Urinary bladder (tissue), 4 donors: ENCODE measurements around the gene POLR3A. TPM values are rescaled to one million over a fixed set of nuclear protein-coding genes. Genes with fewer than 3 reads are reported as not detected.
"Not testable (repeated sequence)": the region's sequence is repeated elsewhere in the genome, so short reads cannot be mapped to it uniquely, and the experiment has no call there.

ENCODE experiments used
- DNase-seq: peaks from one replicate; pipeline ENCODE4 v3.0.0-alpha.2; 2015; ENCODE audit errors: extremely low spot score
- H3K27ac ChIP-seq: one replicate; pipeline ENCODE4 v1.5.1; 2013; ENCODE audit warnings: low read depth, mild to moderate bottlenecking, moderate library complexity
- H3K36me3 ChIP-seq: one replicate; pipeline ENCODE4 v1.6.1; 2013; ENCODE audit warnings: mild to moderate bottlenecking, moderate library complexity; ENCODE audit not compliant: insufficient read depth
- H3K4me1 ChIP-seq: one replicate; pipeline ENCODE4 v1.6.1; 2013; ENCODE audit warnings: mild to moderate bottlenecking, moderate library complexity; ENCODE audit not compliant: insufficient read depth
- H3K4me3 ChIP-seq: one replicate; pipeline ENCODE4 v1.5.1; 2013; ENCODE audit warnings: low read depth, low read length
- WGBS: extraction: QIAGEN DNeasy Blood & Tissue Kit; methylation state at CpG from one replicate; pipeline ENCODE4 v1.1.7; 2013; 5-methylcytosine and 5-hydroxymethylcytosine counted together
- polyA plus RNA-seq: library from polyadenylated mRNA; stranded (reverse); fragments of 200-250 nt; gene quantifications from one replicate; pipeline ENCODE4 v1.2.3, GENCODE V29; 2013
- total RNA-seq: library from RNA; depleted of rRNA; stranded (reverse); fragments of >200 nt; gene quantifications from one replicate; pipeline ENCODE4 v1.2.3, GENCODE V29; 2014
- donor health status: healthy with polysubstance abuse.
- donor health status: healthy.

POLR3A gene
- total and polyA plus RNA-seq, 2 donors: 5.8 to 14.5 TPM

- not testable (repeated sequence) for H3K27ac ChIP-seq, H3K4me1 ChIP-seq, DNase-seq, H3K4me3 ChIP-seq
- H3K36me3 ChIP-seq: peaks cover 11% of the 10 kb centered on the region
- 97% methylated on average over 5 of the region's 5 CpGs for WGBS
Measured at GRCh38 chr10:77998780-77999179, 30.5 kb downstream of the POLR3A start.

GRCh38 chr10:77993620-77994019 lies 35.7 kb downstream of the POLR3A start:
- no peaks in the 10 kb centered on the region for H3K4me1 ChIP-seq
- DNase-seq: no peak
- 89% methylated on average over 3 of the region's 3 CpGs for WGBS
- peaks cover 3% of the 10 kb centered on the region for H3K36me3 ChIP-seq
- H3K4me3 ChIP-seq: no peak overlapping the region
- H3K27ac ChIP-seq: no peak overlapping the region

- no peak overlapping the region for H3K27ac ChIP-seq
- 78% methylated on average over 11 of the region's 11 CpGs for WGBS
- DNase-seq: no peak
- H3K4me1 ChIP-seq: no peaks in the 10 kb centered on the region
- no peak overlapping the region for H3K4me3 ChIP-seq
- peaks cover 7% of the 10 kb centered on the region for H3K36me3 ChIP-seq
Measured at GRCh38 chr10:77989081-77989724, 40.1 kb downstream of the POLR3A start.

GRCh38 chr10:77987671-77988255 lies 41.6 kb downstream of the POLR3A start:
- no peak overlapping the region for H3K4me3 ChIP-seq
- no peak for DNase-seq
- 90% methylated on average over 7 of the region's 7 CpGs for WGBS
- H3K27ac ChIP-seq: no peak overlapping the region
- H3K4me1 ChIP-seq: no peaks in the 10 kb centered on the region
- peaks cover 5% of the 10 kb centered on the region for H3K36me3 ChIP-seq

- 86% methylated on average over 4 of the region's 4 CpGs for WGBS
- Histone ChIP-seq H3K36me3 (peaks cover 8% of the 10 kb centered on the region), H3K27ac (no peak overlapping the region)
Measured at GRCh38 chr10:77984986-77985385, 44.3 kb downstream of the POLR3A start.

GRCh38 chr10:77983384-77984341 lies 45.7 kb downstream of the POLR3A start:
- 64% methylated on average over 16 of the region's 16 CpGs for WGBS
- no peaks in the 10 kb centered on the region for H3K4me1 ChIP-seq
- no peak for DNase-seq
- H3K4me3 ChIP-seq: no peak overlapping the region
- peaks cover 12% of the 10 kb centered on the region for H3K36me3 ChIP-seq
- H3K27ac ChIP-seq: no peak overlapping the region

More at GRCh38 chr10:77984986-77985385, 44.3 kb downstream of the POLR3A start:
- Histone ChIP-seq H3K4me3 (no peak overlapping the region), H3K4me1 (no peaks in the 10 kb centered on the region)
- no peak for DNase-seq

GRCh38 chr10:77981281-77981680 lies 48.0 kb downstream of the POLR3A start:
- peaks cover 10% of the 10 kb centered on the region for H3K36me3 ChIP-seq
- WGBS: 94% methylated on average over 13 of the region's 13 CpGs
- DNase-seq: no peak

GRCh38 chr10:77979221-77979620 lies 50.1 kb downstream of the POLR3A start:
- Histone ChIP-seq H3K36me3 (peaks cover 7% of the 10 kb centered on the region), H3K27ac (no peak overlapping the region), H3K4me1 (no peaks in the 10 kb centered on the region), H3K4me3 (no peak overlapping the region)
- no peak for DNase-seq
- 96% methylated on average over 10 of the region's 10 CpGs for WGBS

More at GRCh38 chr10:77981281-77981680, 48.0 kb downstream of the POLR3A start:
- Histone ChIP-seq H3K27ac (no peak overlapping the region), H3K4me1 (no peaks in the 10 kb centered on the region), H3K4me3 (no peak overlapping the region)

GRCh38 chr10:77978360-77978759 lies 51.0 kb downstream of the POLR3A start:
- Histone ChIP-seq H3K4me1 (no peaks in the 10 kb centered on the region), H3K27ac (no peak overlapping the region), H3K4me3 (no peak overlapping the region), H3K36me3 (peaks cover 7% of the 10 kb centered on the region)
- 92% methylated on average over 6 of the region's 6 CpGs for WGBS
- DNase-seq: no peak

- 95% methylated on average over 3 of the region's 3 CpGs for WGBS
- no peak for DNase-seq
- no peaks in the 10 kb centered on the region for H3K4me1 ChIP-seq
Measured at GRCh38 chr10:77977934-77978333, 51.4 kb downstream of the POLR3A start.

GRCh38 chr10:77977016-77977415 lies 52.3 kb downstream of the POLR3A start:
- no peaks in the 10 kb centered on the region for H3K4me1 ChIP-seq
- peaks cover 7% of the 10 kb centered on the region for H3K36me3 ChIP-seq
- WGBS: 77% methylated on average over 7 of the region's 7 CpGs
- H3K27ac ChIP-seq: no peak overlapping the region
- no peak for DNase-seq
- H3K4me3 ChIP-seq: no peak overlapping the region

More at GRCh38 chr10:77977934-77978333, 51.4 kb downstream of the POLR3A start:
- H3K27ac ChIP-seq: no peak overlapping the region
- peaks cover 7% of the 10 kb centered on the region for H3K36me3 ChIP-seq
- no peak overlapping the region for H3K4me3 ChIP-seq

- no peaks in the 10 kb centered on the region for H3K4me1 ChIP-seq
- H3K27ac ChIP-seq: no peak overlapping the region
- DNase-seq: no peak
- peaks cover 6% of the 10 kb centered on the region for H3K36me3 ChIP-seq
- 77% methylated on average over 9 of the region's 9 CpGs for WGBS
- H3K4me3 ChIP-seq: no peak overlapping the region
Measured at GRCh38 chr10:77975086-77975666, 54.1 kb downstream of the POLR3A start.

- H3K4me1 ChIP-seq: no peaks in the 10 kb centered on the region
- H3K27ac ChIP-seq: no peak overlapping the region
- peaks cover 2% of the 10 kb centered on the region for H3K36me3 ChIP-seq
- WGBS: 58% methylated on average over 8 of the region's 8 CpGs
- no peak for DNase-seq
- no peak overlapping the region for H3K4me3 ChIP-seq
Measured at GRCh38 chr10:77974396-77975074, 54.8 kb downstream of the POLR3A start.
